DND-41 (cell line): Measurements from ENCODE around the gene CASD1.

Experiments
- ATAC-seq: fragments of 200-7000 bp; cut with Tn5 transposase; 3 replicates; pipeline ENCODE4 v1.9.1; 2021; ENCODE audit warnings: low read depth; ENCODE audit not compliant: insufficient read depth
- DNase-seq: peaks from one replicate; pipeline ENCODE4 v3.0.0-alpha.2; 2020
- H2AFZ ChIP-seq: 2 replicates; pipeline ENCODE4 v1.6.0; 2012; ENCODE audit warnings: low read depth, low read length
- H3K27ac ChIP-seq: 2 replicates; pipeline ENCODE4 v1.5.1; 2012; ENCODE audit warnings: low read length, inconsistent platforms
- H3K27me3 ChIP-seq: fragments of 200-600 bp; sonication (generic); 2 replicates; pipeline ENCODE4 v1.6.0; 2012; ENCODE audit warnings: low read length, mild to moderate bottlenecking, inconsistent platforms; ENCODE audit not compliant: insufficient read depth, poor library complexity
- H3K36me3 ChIP-seq: 2 replicates; pipeline ENCODE4 v1.5.1; 2012; ENCODE audit warnings: low read length, inconsistent platforms; ENCODE audit not compliant: insufficient read depth
- H3K4me1 ChIP-seq: 2 replicates; pipeline ENCODE4 v1.5.1; 2012; ENCODE audit warnings: mild to moderate bottlenecking, low read length; ENCODE audit not compliant: insufficient read depth
- H3K4me2 ChIP-seq: 2 replicates; pipeline ENCODE4 v1.6.0; 2012; ENCODE audit warnings: mild to moderate bottlenecking, moderate library complexity, low read length, inconsistent platforms; ENCODE audit not compliant: insufficient read depth
- H3K4me3 ChIP-seq, 2 experiments: fragments of 200-600 bp in 1 of 2; shearing (Covaris generic) in 1 of 2; 2 replicates each; pipeline ENCODE4 v1.5.1; 2012 to 2016; ENCODE audit warnings: inconsistent platforms in 2 of 2, low read length in 2 of 2, mild to moderate bottlenecking in 2 of 2, low read depth in 1 of 2, moderate library complexity in 1 of 2
- H3K79me2 ChIP-seq: 2 replicates; pipeline ENCODE4 v1.6.0; 2012; ENCODE audit warnings: low read length, inconsistent platforms; ENCODE audit not compliant: insufficient read depth
- H3K9ac ChIP-seq: 2 replicates; pipeline ENCODE4 v1.6.0; 2012; ENCODE audit warnings: low read depth, mild to moderate bottlenecking, inconsistent platforms, low read length, moderate library complexity
- H3K9me3 ChIP-seq: 2 replicates; pipeline ENCODE4 v1.5.1; 2012; ENCODE audit warnings: low read length, moderate library complexity, mild to moderate bottlenecking, inconsistent platforms; ENCODE audit not compliant: insufficient read depth, severe bottlenecking
- H4K20me1 ChIP-seq: 2 replicates; pipeline ENCODE4 v1.6.0; 2012; ENCODE audit warnings: low read length; ENCODE audit not compliant: insufficient read depth
- CTCF ChIP-seq: IDR thresholded peaks from 2 replicates; pipeline ENCODE4 v1.5.1; 2012; ENCODE audit warnings: borderline replicate concordance, low read length, moderate library complexity, mild to moderate bottlenecking; ENCODE audit not compliant: poor library complexity, severe bottlenecking; ENCODE audit errors: extremely low read depth
- EZH2 ChIP-seq: IDR thresholded peaks from 3 replicates; pipeline ENCODE4 v1.6.1; 2012; ENCODE audit warnings: borderline replicate concordance, low read depth, mild to moderate bottlenecking, moderate library complexity, low read length, inconsistent platforms; ENCODE audit not compliant: severe bottlenecking

The CASD1 gene

DNA sequence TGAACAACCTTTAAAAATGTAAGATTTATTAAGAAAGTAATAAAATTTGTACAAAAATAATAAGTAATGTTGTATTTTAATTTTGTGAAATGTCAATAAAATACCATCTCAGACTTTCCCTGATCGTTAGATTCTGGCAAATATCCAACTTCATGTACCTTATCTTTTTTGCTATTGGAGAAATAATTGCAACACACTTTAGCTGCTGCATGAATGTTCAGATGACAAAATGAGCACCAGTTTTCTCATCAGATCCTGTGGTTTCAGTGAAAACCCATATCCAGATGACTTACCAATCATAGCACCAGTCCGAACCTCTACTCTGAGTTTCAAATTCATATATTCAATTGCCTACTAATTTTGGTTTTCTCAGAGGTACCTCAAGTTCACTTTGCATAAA, 69.9 kb downstream of the CASD1 start:
- H3K4me2 ChIP-seq = no peak overlapping the region
- no peaks in the 10 kb centered on the region for H4K20me1 ChIP-seq
- DNase-seq (no peak), ATAC-seq (no peak)
- peaks cover 3% of the 10 kb centered on the region; the same call in 1 of the 2 replicates for H3K36me3 ChIP-seq
- H3K27me3 ChIP-seq = no peaks in the 10 kb centered on the region
- no peak overlapping the region for H3K4me3 ChIP-seq
- TF ChIP-seq CTCF (no peak), EZH2 (no peak)
- H3K79me2 ChIP-seq = no peaks in the 10 kb centered on the region
- no peaks in the 10 kb centered on the region for H3K4me1 ChIP-seq
- no peak overlapping the region for H2AFZ ChIP-seq
- H3K27ac ChIP-seq = no peak overlapping the region
- peaks cover 3% of the 10 kb centered on the region for H3K9me3 ChIP-seq
- H3K9ac ChIP-seq = no peak overlapping the region

GRCh38 chr7:94580601-94581000, 71.0 kb downstream of the CASD1 start:
- no peaks in the 10 kb centered on the region for H3K4me1 ChIP-seq
- no peak for DNase-seq
- no peak for TF ChIP-seq CTCF
- TF ChIP-seq EZH2 = no peak

GRCh38 chr7:94584113-94584512, 74.5 kb downstream of the CASD1 start:
- H3K27ac ChIP-seq = no peak overlapping the region
- no peaks in the 10 kb centered on the region for H3K9me3 ChIP-seq
- no peaks in the 10 kb centered on the region for H3K4me1 ChIP-seq
- no peak for TF ChIP-seq CTCF
- TF ChIP-seq EZH2 = no peak
- H3K27me3 ChIP-seq = no peaks in the 10 kb centered on the region
- no peaks in the 10 kb centered on the region for H3K79me2 ChIP-seq
- H3K4me2 ChIP-seq = no peak overlapping the region
- no peak overlapping the region for H2AFZ ChIP-seq
- ATAC-seq = no peak
- no peaks in the 10 kb centered on the region for H3K36me3 ChIP-seq
- no peak overlapping the region for H3K4me3 ChIP-seq
- no peaks in the 10 kb centered on the region for H4K20me1 ChIP-seq
- no peak overlapping the region for H3K9ac ChIP-seq
- no peak for DNase-seq

More at GRCh38 chr7:94580601-94581000, 71.0 kb downstream of the CASD1 start:
- no peak overlapping the region for H3K4me3 ChIP-seq
- no peaks in the 10 kb centered on the region for H3K9me3 ChIP-seq
- H3K4me2 ChIP-seq = no peak overlapping the region
- no peaks in the 10 kb centered on the region for H4K20me1 ChIP-seq
- H3K79me2 ChIP-seq = no peaks in the 10 kb centered on the region
- no peak overlapping the region for H3K27ac ChIP-seq
- H3K27me3 ChIP-seq = no peaks in the 10 kb centered on the region
- H3K9ac ChIP-seq = no peak overlapping the region
- H3K36me3 ChIP-seq = peaks cover 3% of the 10 kb centered on the region; the same call in 1 of the 2 replicates
- no peak for ATAC-seq
- H2AFZ ChIP-seq = no peak overlapping the region

- Histone ChIP-seq H3K79me2 (no peaks in the 10 kb centered on the region), H3K4me1 (no peaks in the 10 kb centered on the region), H3K4me2 (no peak overlapping the region), H3K27ac (no peak overlapping the region), H3K9me3 (no peaks in the 10 kb centered on the region), H2AFZ (no peak overlapping the region), H4K20me1 (no peaks in the 10 kb centered on the region), H3K9ac (no peak overlapping the region), H3K27me3 (no peaks in the 10 kb centered on the region), H3K4me3 (no peak overlapping the region), H3K36me3 (no peaks in the 10 kb centered on the region)
- ATAC-seq (no peak), DNase-seq (no peak)
- TF ChIP-seq CTCF = no peak
- no peak for TF ChIP-seq EZH2
These were observed 78.5 kb downstream of the CASD1 start for GRCh38 chr7:94588075-94588474.
